NCI-H774 (cell line): ENCODE results near the gene ADARB2.

Source experiments
- DNase-seq: peaks from one replicate; lab custom pipeline; 2025; lab: John Stamatoyannopoulos, UW

ADARB2 gene

GRCh38 chr10:1204434-1205326, 532.6 kb downstream of the ADARB2 start:
- no peak for DNase-seq

- DNase-seq = no peak
Measured at GRCh38 chr10:1203704-1204103, 533.6 kb downstream of the ADARB2 start.

- DNase-seq = no peak
Measured at GRCh38 chr10:1203216-1203615, 534.1 kb downstream of the ADARB2 start.

GRCh38 chr10:1202343-1202742, 535.0 kb downstream of the ADARB2 start:
- DNase-seq = no peak

GRCh38 chr10:1200866-1201807, 536.2 kb downstream of the ADARB2 start:
- DNase-seq = no peak

GRCh38 chr10:1199897-1200721, 537.2 kb downstream of the ADARB2 start:
- no peak for DNase-seq

- no peak for DNase-seq
Measured at GRCh38 chr10:1199345-1199673, 538.0 kb downstream of the ADARB2 start.

- peak; percentile 69 for DNase-seq
Measured at GRCh38 chr10:1198453-1199344, 538.6 kb downstream of the ADARB2 start.

GRCh38 chr10:1197384-1197783, 539.9 kb downstream of the ADARB2 start:
- DNase-seq = no peak

- DNase-seq = no peak
Measured at GRCh38 chr10:1196656-1197055, 540.7 kb downstream of the ADARB2 start.

GRCh38 chr10:1195828-1196227, 541.5 kb downstream of the ADARB2 start:
- no peak for DNase-seq

- no peak for DNase-seq
Measured at GRCh38 chr10:1194161-1194560, 543.2 kb downstream of the ADARB2 start.

GRCh38 chr10:1193561-1193960, 543.8 kb downstream of the ADARB2 start:
- DNase-seq = no peak

- no peak for DNase-seq
Measured at GRCh38 chr10:1191752-1192151, 545.6 kb downstream of the ADARB2 start.

GRCh38 chr10:1190791-1191490, 546.4 kb downstream of the ADARB2 start:
- DNase-seq = no peak

GRCh38 chr10:1190052-1190395, 547.3 kb downstream of the ADARB2 start:
- no peak for DNase-seq

- no peak for DNase-seq
Measured at GRCh38 chr10:1189166-1190051, 547.9 kb downstream of the ADARB2 start.

GRCh38 chr10:1188558-1189135, 548.7 kb downstream of the ADARB2 start:
- no peak for DNase-seq
